ENCODE measurements around the gene ALG14. TPM values are rescaled to one million over a fixed set of nuclear protein-coding genes. Genes with fewer than 3 reads are reported as not detected.
A peak's percentile ranks its signal among the peaks of the same experiment; 100 is the strongest.

ALG14 gene
- total RNA-seq, 2 donors from 2014 or later: 1.6 TPM

DNA sequence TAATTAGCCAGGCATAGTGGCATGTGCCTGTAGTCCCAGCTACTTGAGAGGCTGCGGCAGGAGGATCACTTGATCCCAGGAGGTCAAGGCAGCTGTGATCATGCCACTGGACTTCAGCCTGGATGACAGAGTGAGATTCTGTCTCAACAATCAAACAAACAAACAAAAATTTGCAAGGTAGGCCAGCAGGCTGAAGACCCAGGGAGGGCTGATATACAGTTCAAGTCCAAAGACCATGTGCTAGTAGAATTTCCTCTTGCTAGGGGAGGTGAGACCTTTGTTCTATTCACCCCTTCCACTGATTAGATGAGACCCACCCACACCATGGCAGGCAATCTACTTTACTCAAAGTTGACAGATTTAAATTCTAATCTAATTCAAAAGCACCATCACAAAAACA, 114.7 kb downstream of the ALG14 start:
- Histone ChIP-seq H3K9me3 (no peaks in the 10 kb centered on the region), H3K36me3 (no peaks in the 10 kb centered on the region), H3K4me3 (no peak overlapping the region), H3K27me3 (replicated peaks; ENCODE audit: insufficient read depth) (no peaks in the 10 kb centered on the region), H3K27ac (no peak overlapping the region), H3K4me1 (ENCODE audit: control insufficient read depth in 1 of 2, low read depth in 2 of 2) (peaks cover 10 to 32% of the 10 kb centered on the region in 2 donors)
- ATAC-seq (ENCODE audit: insufficient number of reproducible peaks, low FRiP score, low read depth) (no peak), DNase-seq (ENCODE audit: low spot score) (no peak)
- TF ChIP-seq, protein P1, sequence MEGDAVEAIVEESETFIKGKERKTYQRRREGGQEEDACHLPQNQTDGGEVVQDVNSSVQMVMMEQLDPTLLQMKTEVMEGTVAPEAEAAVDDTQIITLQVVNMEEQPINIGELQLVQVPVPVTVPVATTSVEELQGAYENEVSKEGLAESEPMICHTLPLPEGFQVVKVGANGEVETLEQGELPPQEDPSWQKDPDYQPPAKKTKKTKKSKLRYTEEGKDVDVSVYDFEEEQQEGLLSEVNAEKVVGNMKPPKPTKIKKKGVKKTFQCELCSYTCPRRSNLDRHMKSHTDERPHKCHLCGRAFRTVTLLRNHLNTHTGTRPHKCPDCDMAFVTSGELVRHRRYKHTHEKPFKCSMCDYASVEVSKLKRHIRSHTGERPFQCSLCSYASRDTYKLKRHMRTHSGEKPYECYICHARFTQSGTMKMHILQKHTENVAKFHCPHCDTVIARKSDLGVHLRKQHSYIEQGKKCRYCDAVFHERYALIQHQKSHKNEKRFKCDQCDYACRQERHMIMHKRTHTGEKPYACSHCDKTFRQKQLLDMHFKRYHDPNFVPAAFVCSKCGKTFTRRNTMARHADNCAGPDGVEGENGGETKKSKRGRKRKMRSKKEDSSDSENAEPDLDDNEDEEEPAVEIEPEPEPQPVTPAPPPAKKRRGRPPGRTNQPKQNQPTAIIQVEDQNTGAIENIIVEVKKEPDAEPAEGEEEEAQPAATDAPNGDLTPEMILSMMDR (IDR thresholded peaks at IDR 0.05): no peak

DNA sequence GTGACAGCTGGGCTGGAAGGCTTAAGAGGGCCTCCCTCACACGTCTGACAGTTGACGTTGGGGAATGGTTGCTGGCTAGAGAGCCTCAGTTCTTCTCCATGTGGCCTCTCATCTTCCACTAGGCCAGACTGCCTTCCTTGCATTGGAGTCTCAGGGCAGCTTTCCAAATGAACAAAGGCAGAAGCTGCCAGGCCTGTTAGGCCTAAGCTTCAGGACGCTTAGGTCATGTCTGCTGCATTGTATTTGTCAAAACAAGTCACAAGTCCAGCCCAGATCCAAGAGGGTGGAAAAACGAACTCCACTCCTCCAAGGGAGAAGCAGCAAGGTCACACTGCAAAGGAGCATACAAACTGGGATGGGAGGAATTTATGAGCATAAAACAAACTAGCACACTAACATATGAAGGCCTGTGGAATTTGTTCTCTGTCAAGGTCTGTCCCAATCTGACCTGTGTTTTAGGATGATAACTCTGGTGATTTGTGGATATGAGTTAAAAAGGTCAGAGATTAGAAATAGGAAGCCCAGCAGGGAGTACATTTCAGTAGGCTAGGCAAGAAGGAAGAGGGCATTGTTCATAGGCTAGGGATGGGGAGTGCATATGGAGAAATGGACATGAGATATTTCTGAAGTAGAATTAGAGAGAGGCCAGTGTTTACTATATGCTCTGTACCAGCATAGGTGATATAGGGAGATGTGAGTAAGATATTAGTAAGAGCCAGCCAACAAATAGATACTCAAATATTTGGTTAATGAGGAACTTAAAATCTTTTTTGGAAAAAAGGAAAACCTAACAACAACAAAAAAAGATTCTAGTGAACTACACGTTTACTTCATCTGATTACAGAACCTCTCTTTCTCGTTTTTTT, 116.8 kb downstream of the ALG14 start:
- DNase-seq (ENCODE audit: low spot score): no peak
- Histone ChIP-seq H3K27ac (peak overlapping the region in 1 of 2 donors; percentile 7), H3K36me3 (no peaks in the 10 kb centered on the region), H3K4me1 (ENCODE audit: control insufficient read depth in 1 of 2, low read depth in 2 of 2) (peaks cover 8 to 22% of the 10 kb centered on the region in 2 donors), H3K4me3 (no peak overlapping the region), H3K9me3 (no peaks in the 10 kb centered on the region), H3K27me3 (replicated peaks; ENCODE audit: insufficient read depth) (no peaks in the 10 kb centered on the region)
- TF ChIP-seq, protein P1 (IDR thresholded peaks at IDR 0.05): no peak
- no peak for ATAC-seq (ENCODE audit: insufficient number of reproducible peaks, low FRiP score, low read depth)

DNA sequence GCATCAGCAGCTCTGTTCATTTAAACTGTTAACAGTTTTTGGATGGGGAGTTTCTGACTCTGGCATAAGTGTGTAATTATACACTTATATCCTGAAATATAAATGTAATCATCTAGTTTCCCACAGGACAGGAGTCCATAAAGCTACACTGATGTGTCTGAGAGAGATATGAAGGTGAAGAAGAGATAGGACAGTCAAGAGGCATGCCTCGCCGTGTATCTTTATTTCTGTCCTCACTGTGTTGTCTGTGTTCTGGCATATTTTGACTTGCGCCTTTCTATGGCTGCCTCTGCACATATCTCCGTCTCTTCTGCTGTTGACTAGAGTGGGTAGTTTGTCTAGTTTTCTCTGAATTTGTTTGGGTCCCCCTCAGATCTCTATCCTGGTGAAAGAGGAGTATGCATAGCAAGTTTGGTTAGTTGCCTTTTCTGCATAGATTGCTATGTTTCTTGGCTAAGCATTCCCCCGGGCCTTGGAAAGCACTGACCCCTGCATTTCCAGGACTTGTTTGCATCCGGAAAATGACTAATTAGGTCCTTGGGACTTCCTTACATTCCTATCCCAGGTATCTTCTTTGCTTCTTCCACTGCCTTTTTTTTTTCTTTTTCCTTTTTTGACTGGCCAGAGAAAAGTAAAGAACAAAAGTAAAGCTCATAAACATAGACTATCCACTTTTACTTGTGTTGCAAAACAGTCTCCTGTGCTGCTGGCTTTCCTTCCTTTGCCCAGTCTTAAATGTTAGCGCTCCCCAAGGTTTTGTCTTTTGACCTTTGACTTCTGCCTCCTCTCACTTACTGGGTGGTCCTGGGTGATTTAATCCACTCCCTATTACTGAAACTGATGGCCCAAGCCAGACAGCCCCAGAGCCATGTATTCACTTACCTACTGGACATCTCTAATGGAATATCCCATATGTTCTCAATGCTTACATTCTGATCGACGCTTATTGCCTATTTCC, 118.2 kb downstream of the ALG14 start:
- TF ChIP-seq, protein P1 (IDR thresholded peaks at IDR 0.05): no peak
- no peak for DNase-seq (ENCODE audit: low spot score)
- Histone ChIP-seq H3K36me3 (no peaks in the 10 kb centered on the region), H3K27ac (no peak overlapping the region), H3K27me3 (replicated peaks; ENCODE audit: insufficient read depth) (no peaks in the 10 kb centered on the region), H3K4me1 (ENCODE audit: control insufficient read depth in 1 of 2, low read depth in 2 of 2) (peaks cover 8 to 30% of the 10 kb centered on the region in 2 donors), H3K4me3 (no peak overlapping the region), H3K9me3 (no peaks in the 10 kb centered on the region)
- no peak for ATAC-seq (ENCODE audit: insufficient number of reproducible peaks, low FRiP score, low read depth)

DNA sequence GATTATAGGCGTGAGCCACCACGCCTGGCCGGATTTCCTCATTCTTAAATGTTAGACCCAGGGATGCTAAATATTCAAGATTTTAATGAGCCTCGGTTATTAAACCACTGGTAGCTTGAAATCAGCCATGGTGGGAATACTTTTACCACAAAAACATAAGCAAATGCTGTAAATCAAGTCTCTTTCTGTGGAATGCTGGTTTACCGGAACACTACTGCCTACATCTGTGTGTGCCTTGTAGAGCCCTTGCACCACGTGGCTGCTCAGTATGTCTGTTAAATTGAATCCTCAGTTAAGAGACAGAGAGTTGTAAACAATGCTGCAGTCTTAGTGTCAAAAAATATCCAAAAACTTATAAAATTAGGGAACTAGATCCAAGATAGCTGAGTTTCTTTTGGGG, 119.0 kb downstream of the ALG14 start:
- Histone ChIP-seq H3K27me3 (replicated peaks; ENCODE audit: insufficient read depth) (no peaks in the 10 kb centered on the region), H3K9me3 (no peaks in the 10 kb centered on the region), H3K27ac (no peak overlapping the region), H3K4me1 (ENCODE audit: control insufficient read depth in 1 of 2, low read depth in 2 of 2) (peaks cover 8 to 30% of the 10 kb centered on the region in 2 donors), H3K4me3 (no peak overlapping the region), H3K36me3 (no peaks in the 10 kb centered on the region)
- TF ChIP-seq, protein P1 (IDR thresholded peaks at IDR 0.05): no peak
- DNase-seq (ENCODE audit: low spot score) (no peak), ATAC-seq (ENCODE audit: insufficient number of reproducible peaks, low FRiP score, low read depth) (no peak)

DNA sequence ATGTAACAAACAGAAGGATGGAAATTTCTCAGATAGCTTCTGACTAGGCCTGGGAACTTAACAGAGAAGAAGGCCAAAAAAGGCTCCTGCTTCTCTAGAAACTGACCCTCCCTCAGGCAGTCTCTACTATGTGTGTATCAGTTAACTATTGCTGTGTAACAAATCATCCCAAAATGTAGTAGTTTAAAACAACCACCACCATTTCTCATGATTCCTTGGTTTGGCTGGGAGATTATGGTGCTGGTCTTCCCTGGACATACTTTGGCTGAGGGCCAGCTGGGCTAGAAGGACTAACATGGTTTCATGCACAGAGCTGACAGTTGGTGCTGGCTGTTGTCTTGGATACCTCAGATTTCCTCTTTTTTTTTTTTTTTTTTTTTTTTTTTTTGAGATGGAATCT, 119.6 kb downstream of the ALG14 start:
- Histone ChIP-seq H3K36me3 (no peaks in the 10 kb centered on the region), H3K27ac (no peak overlapping the region), H3K4me1 (ENCODE audit: control insufficient read depth in 1 of 2, low read depth in 2 of 2) (peaks cover 8 to 30% of the 10 kb centered on the region in 2 donors), H3K27me3 (replicated peaks; ENCODE audit: insufficient read depth) (no peaks in the 10 kb centered on the region), H3K9me3 (no peaks in the 10 kb centered on the region), H3K4me3 (no peak overlapping the region)
- TF ChIP-seq, protein P1 (IDR thresholded peaks at IDR 0.05): no peak
- ATAC-seq (ENCODE audit: insufficient number of reproducible peaks, low FRiP score, low read depth) (no peak), DNase-seq (ENCODE audit: low spot score) (no peak)

Measured in thoracic aorta (tissue), 2 donors.